Brain microvascular endothelial cell (primary cell): ENCODE data around the gene RNF6.

Source experiments
- DNase-seq: peaks from one replicate; pipeline ENCODE4 v3.0.0-alpha.2; 2020
- H3K27ac ChIP-seq: fragments of 250-450 bp; sonication (Bioruptor Pico); 2 replicates; pipeline ENCODE4 v1.5.1; 2020; ENCODE audit warnings: mild to moderate bottlenecking, moderate library complexity
- H3K27me3 ChIP-seq: fragments of 250-450 bp; sonication (Bioruptor Pico); replicated peaks from 2 replicates; pipeline ENCODE4 v1.5.1; 2020; ENCODE audit warnings: mild to moderate bottlenecking
- H3K36me3 ChIP-seq: fragments of 250-450 bp; sonication (Bioruptor Pico); replicated peaks from 2 replicates; pipeline ENCODE4 v1.5.1; 2020; ENCODE audit warnings: mild to moderate bottlenecking
- H3K4me3 ChIP-seq: 2 replicates; pipeline ENCODE4 v1.5.1; 2011; ENCODE audit warnings: low read depth, mild to moderate bottlenecking, control low read depth, low read length, moderate library complexity
- CTCF ChIP-seq: IDR thresholded peaks from 2 replicates; pipeline ENCODE4 v1.5.1; 2011; ENCODE audit warnings: low read depth, mild to moderate bottlenecking, moderate library complexity, low read length, control low read depth, inconsistent platforms; ENCODE audit errors: missing control alignments
- in situ Hi-C: cut with HindIII; loops from 2 replicates; pipeline ENCODE4 v1.10.0; 2017; ENCODE audit warnings: low sequenced_read_pairs, low pct_ligation_motif_present

RNF6 gene

DNA sequence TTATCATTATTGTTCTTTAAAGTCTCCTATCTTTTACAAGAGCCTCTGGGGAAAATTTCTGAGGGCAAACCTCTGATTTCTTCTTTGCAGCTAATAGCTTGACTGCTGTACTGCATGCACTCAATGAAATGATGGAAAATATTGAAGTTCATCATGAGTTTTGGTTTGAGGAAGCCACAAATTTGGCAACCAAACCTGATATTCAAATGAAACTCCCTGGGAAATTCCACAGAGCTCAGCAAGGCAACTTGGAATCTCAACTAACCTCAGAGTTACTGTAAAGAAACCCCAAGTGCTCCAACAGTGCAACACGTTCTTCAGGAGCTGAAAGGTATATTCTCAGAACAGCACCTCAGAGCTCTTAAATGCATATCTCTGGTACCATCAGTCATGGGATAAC lies 14.2 kb upstream of the RNF6 start:
- H3K4me3 ChIP-seq, result no peak overlapping the region
- H3K27me3 ChIP-seq, result no peaks in the 10 kb centered on the region
- TF ChIP-seq CTCF, result no peak
- no peak overlapping the region for H3K27ac ChIP-seq
- DNase-seq, result no peak
- H3K36me3 ChIP-seq, result no peaks in the 10 kb centered on the region
- in situ Hi-C loops, result no loop called here

- DNase-seq, result no peak
- Histone ChIP-seq H3K36me3 (no peaks in the 10 kb centered on the region), H3K4me3 (no peak overlapping the region), H3K27me3 (no peaks in the 10 kb centered on the region), H3K27ac (no peak overlapping the region)
- in situ Hi-C loops, result no loop called here
- no peak for TF ChIP-seq CTCF
These were observed 8.6 kb upstream of the RNF6 start for GRCh38 chr13:26230703-26231102.

- H3K27me3 ChIP-seq, result no peaks in the 10 kb centered on the region
- no peak overlapping the region for H3K27ac ChIP-seq
- H3K36me3 ChIP-seq, result no peaks in the 10 kb centered on the region
- no peak for DNase-seq
- in situ Hi-C loops, result no loop called here
- no peak for TF ChIP-seq CTCF
- H3K4me3 ChIP-seq, result no peak overlapping the region
These were observed 7.0 kb upstream of the RNF6 start for GRCh38 chr13:26229080-26229615.

- Histone ChIP-seq H3K36me3 (no peaks in the 10 kb centered on the region), H3K4me3 (no peak overlapping the region), H3K27me3 (no peaks in the 10 kb centered on the region), H3K27ac (no peak overlapping the region)
- TF ChIP-seq CTCF, result no peak
- in situ Hi-C loops, result no loop called here
- no peak for DNase-seq
These were observed 6.0 kb upstream of the RNF6 start for GRCh38 chr13:26228096-26228495.

GRCh38 chr13:26227166-26227971 lies 5.3 kb upstream of the RNF6 start:
- H3K27ac ChIP-seq, result no peak overlapping the region
- no peaks in the 10 kb centered on the region for H3K27me3 ChIP-seq
- H3K4me3 ChIP-seq, result no peak overlapping the region
- no peak for DNase-seq
- no peak for TF ChIP-seq CTCF
- in situ Hi-C loops, result no loop called here
- no peaks in the 10 kb centered on the region for H3K36me3 ChIP-seq
